Ascending aorta (tissue), 2 donors: ENCODE data around the gene UBASH3A. TPM values are rescaled to one million over a fixed set of nuclear protein-coding genes. Genes with fewer than 3 reads are reported as not detected.

Experiments used
- DNase-seq, 2 donors: peaks; one replicate each; pipeline ENCODE4 v3.0.0-alpha.2; 2019; ENCODE audit warnings: low spot score in 2 of 2
- H3K27ac ChIP-seq, 2 donors: fragments of 200-600 bp; sonication (generic); one replicate each; pipeline ENCODE4 v1.5.1; 2016 to 2017; ENCODE audit warnings: mild to moderate bottlenecking in 1 of 2
- H3K27me3 ChIP-seq: fragments of 200-600 bp; sonication (generic); one replicate; pipeline ENCODE4 v1.5.1; 2017
- H3K36me3 ChIP-seq, 2 donors: fragments of 200-600 bp; sonication (generic); one replicate each; pipeline ENCODE4 v1.5.1; 2016
- H3K4me1 ChIP-seq, 2 donors: fragments of 200-600 bp; sonication (generic); one replicate each; pipeline ENCODE4 v1.5.1; 2016 to 2017; ENCODE audit warnings: mild to moderate bottlenecking in 1 of 2
- H3K4me3 ChIP-seq, 2 donors: fragments of 200-600 bp; sonication (generic); one replicate each; pipeline ENCODE4 v1.5.1; 2016 to 2017; ENCODE audit warnings: mild to moderate bottlenecking in 1 of 2
- H3K9me3 ChIP-seq, 2 donors: fragments of 200-600 bp; sonication (generic); one replicate each; pipeline ENCODE4 v1.5.1; 2016
- intact Hi-C: fragments of 100-400 bp; cut with DNase I; formaldehyde crosslinking; loops from one replicate; pipeline ENCODE4 v1.15.1; 2023
- total RNA-seq: library from RNA; depleted of rRNA; stranded (reverse); fragments of >200 nt; gene quantifications from one replicate; pipeline ENCODE4 v1.1.0, GENCODE V29; 2016
- TF ChIP-seq, protein P1 (sequence below), 3 experiments: fragments of 200-600 bp in 2 of 3; fragments of 450-650 bp in 1 of 3; sonication (generic) in 2 of 3; IDR thresholded peaks; one replicate each; pipeline ENCODE4 v1.5.1; 2016 to 2019; ENCODE audit warnings: antibody characterized with exemption in 3 of 3, mild to moderate bottlenecking in 1 of 3, moderate library complexity in 1 of 3

The UBASH3A gene
- total RNA-seq, 1 donor from 2014 or later: 0.75 TPM

GRCh38 chr21:42424914-42425541 lies 21.3 kb downstream of the UBASH3A start:
- no peaks in the 10 kb centered on the region for H3K36me3 ChIP-seq
- no peak overlapping the region for H3K4me3 ChIP-seq
- H3K27ac ChIP-seq: no peak overlapping the region
- TF ChIP-seq, protein P1, sequence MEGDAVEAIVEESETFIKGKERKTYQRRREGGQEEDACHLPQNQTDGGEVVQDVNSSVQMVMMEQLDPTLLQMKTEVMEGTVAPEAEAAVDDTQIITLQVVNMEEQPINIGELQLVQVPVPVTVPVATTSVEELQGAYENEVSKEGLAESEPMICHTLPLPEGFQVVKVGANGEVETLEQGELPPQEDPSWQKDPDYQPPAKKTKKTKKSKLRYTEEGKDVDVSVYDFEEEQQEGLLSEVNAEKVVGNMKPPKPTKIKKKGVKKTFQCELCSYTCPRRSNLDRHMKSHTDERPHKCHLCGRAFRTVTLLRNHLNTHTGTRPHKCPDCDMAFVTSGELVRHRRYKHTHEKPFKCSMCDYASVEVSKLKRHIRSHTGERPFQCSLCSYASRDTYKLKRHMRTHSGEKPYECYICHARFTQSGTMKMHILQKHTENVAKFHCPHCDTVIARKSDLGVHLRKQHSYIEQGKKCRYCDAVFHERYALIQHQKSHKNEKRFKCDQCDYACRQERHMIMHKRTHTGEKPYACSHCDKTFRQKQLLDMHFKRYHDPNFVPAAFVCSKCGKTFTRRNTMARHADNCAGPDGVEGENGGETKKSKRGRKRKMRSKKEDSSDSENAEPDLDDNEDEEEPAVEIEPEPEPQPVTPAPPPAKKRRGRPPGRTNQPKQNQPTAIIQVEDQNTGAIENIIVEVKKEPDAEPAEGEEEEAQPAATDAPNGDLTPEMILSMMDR (IDR thresholded peaks at IDR 0.05): no peak
- DNase-seq: no peak
- H3K4me1 ChIP-seq: no peaks in the 10 kb centered on the region
- intact Hi-C loops: no loop called here
- H3K9me3 ChIP-seq: no peaks in the 10 kb centered on the region
- H3K27me3 ChIP-seq: no peaks in the 10 kb centered on the region

GRCh38 chr21:42425591-42425990 lies 21.9 kb downstream of the UBASH3A start:
- no peak for DNase-seq
- intact Hi-C loops: no loop called here
- H3K9me3 ChIP-seq: no peaks in the 10 kb centered on the region
- H3K27me3 ChIP-seq: no peaks in the 10 kb centered on the region
- H3K4me3 ChIP-seq: no peak overlapping the region
- H3K27ac ChIP-seq: no peak overlapping the region
- no peaks in the 10 kb centered on the region for H3K4me1 ChIP-seq
- TF ChIP-seq, protein P1 (IDR thresholded peaks at IDR 0.05): no peak
- no peaks in the 10 kb centered on the region for H3K36me3 ChIP-seq

GRCh38 chr21:42426424-42426823 lies 22.7 kb downstream of the UBASH3A start:
- DNase-seq: no peak
- Histone ChIP-seq H3K27me3 (no peaks in the 10 kb centered on the region), H3K4me1 (no peaks in the 10 kb centered on the region), H3K9me3 (no peaks in the 10 kb centered on the region), H3K4me3 (no peak overlapping the region), H3K27ac (no peak overlapping the region), H3K36me3 (no peaks in the 10 kb centered on the region)
- TF ChIP-seq, protein P1 (IDR thresholded peaks at IDR 0.05): no peak
- intact Hi-C loops: no loop called here

- Histone ChIP-seq H3K27ac (no peak overlapping the region), H3K4me3 (no peak overlapping the region), H3K9me3 (no peaks in the 10 kb centered on the region), H3K27me3 (no peaks in the 10 kb centered on the region), H3K36me3 (no peaks in the 10 kb centered on the region), H3K4me1 (no peaks in the 10 kb centered on the region)
- no peak for DNase-seq
- TF ChIP-seq, protein P1 (IDR thresholded peaks at IDR 0.05): no peak
- intact Hi-C loops: no loop called here
Observed at GRCh38 chr21:42426876-42427480, 23.3 kb downstream of the UBASH3A start.

DNA sequence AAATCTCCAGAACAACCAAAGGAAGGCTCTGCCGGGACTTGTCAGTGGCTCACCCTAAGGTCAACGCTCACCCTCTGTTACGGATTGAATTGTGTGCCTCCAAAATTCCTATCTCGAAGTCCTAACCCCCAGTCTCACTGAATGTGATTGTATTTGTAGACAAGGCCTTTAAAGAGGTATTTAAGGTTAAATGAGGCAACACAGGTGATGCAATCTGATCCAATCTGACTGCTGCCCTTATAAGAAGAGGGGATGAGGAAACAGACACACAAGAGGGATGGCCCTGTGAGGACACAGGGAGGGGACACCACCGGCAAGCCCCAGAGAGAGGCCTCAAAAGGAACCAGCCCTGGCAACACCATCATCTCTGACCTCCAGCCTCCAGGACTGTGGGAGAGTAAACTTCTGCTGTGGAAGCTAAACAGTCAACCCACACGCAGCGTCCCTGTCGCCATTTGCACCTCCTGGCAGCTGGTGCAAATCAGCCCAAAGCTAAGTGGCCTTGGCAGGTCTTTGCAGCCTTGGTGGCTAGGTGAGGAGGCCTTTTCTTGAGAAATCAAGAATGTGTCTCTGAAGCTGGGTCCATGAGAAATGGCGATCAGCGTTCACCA lies 24.2 kb downstream of the UBASH3A start:
- intact Hi-C loops: no loop called here
- no peaks in the 10 kb centered on the region for H3K36me3 ChIP-seq
- H3K4me1 ChIP-seq: no peaks in the 10 kb centered on the region
- H3K4me3 ChIP-seq: no peak overlapping the region
- no peak for DNase-seq
- H3K9me3 ChIP-seq: peaks cover 0 to 4% of the 10 kb centered on the region in 2 donors
- H3K27ac ChIP-seq: no peak overlapping the region
- TF ChIP-seq, protein P1 (IDR thresholded peaks at IDR 0.05): no peak
- no peaks in the 10 kb centered on the region for H3K27me3 ChIP-seq
